Fibroblast of skin of right quadriceps (primary cell): ENCODE measurements around the gene FAHD2A.
"Not testable (repeated sequence)": the region's sequence is repeated elsewhere in the genome, so short reads cannot be mapped to it uniquely, and the experiment has no call there.

Experiments
- DNase-seq: peaks from one replicate; pipeline ENCODE4 v3.0.0-alpha.2; 2013

The FAHD2A gene

GRCh38 chr2:95376311-95377215, 25.9 kb upstream of the FAHD2A start:
- DNase-seq: no peak

- no peak for DNase-seq
These were observed 25.0 kb upstream of the FAHD2A start for GRCh38 chr2:95377216-95378123.

- not testable (repeated sequence) for DNase-seq
These were observed 24.2 kb upstream of the FAHD2A start for GRCh38 chr2:95378281-95378680.

- no peak for DNase-seq
These were observed 23.1 kb upstream of the FAHD2A start for GRCh38 chr2:95379371-95379831.

- no peak for DNase-seq
These were observed 22.2 kb upstream of the FAHD2A start for GRCh38 chr2:95380280-95380679.

- no peak for DNase-seq
These were observed 21.8 kb upstream of the FAHD2A start for GRCh38 chr2:95380731-95381130.

- DNase-seq: no peak
These were observed 21.0 kb upstream of the FAHD2A start for GRCh38 chr2:95381212-95382191.

GRCh38 chr2:95382192-95382591, 20.3 kb upstream of the FAHD2A start:
- DNase-seq: no peak

- DNase-seq: no peak
These were observed 19.5 kb upstream of the FAHD2A start for GRCh38 chr2:95382686-95383634.

- DNase-seq: no peak
These were observed 18.9 kb upstream of the FAHD2A start for GRCh38 chr2:95383635-95384027.

GRCh38 chr2:95384854-95385569, 17.5 kb upstream of the FAHD2A start:
- DNase-seq: no peak

- no peak for DNase-seq
These were observed 16.9 kb upstream of the FAHD2A start for GRCh38 chr2:95385570-95385984.

- DNase-seq: no peak
These were observed 16.5 kb upstream of the FAHD2A start for GRCh38 chr2:95386031-95386430.

- no peak for DNase-seq
These were observed 15.2 kb upstream of the FAHD2A start for GRCh38 chr2:95387358-95387757.

GRCh38 chr2:95388091-95388692, 14.3 kb upstream of the FAHD2A start:
- DNase-seq: no peak

- no peak for DNase-seq
These were observed 13.7 kb upstream of the FAHD2A start for GRCh38 chr2:95388856-95389244.

GRCh38 chr2:95389245-95390119, 13.0 kb upstream of the FAHD2A start:
- DNase-seq: peak; percentile 61

GRCh38 chr2:95390272-95390880, 12.1 kb upstream of the FAHD2A start:
- DNase-seq: no peak
